Astrocyte (in vitro differentiated cells and primary cell): Measurements from ENCODE around the gene PMS2.

Source experiments
- CTCF ChIP-seq: IDR thresholded peaks from 2 replicates; pipeline ENCODE4 v1.5.1; 2011; ENCODE audit warnings: low read depth, mild to moderate bottlenecking, inconsistent platforms, low read length, moderate library complexity; ENCODE audit not compliant: insufficient read depth
- EZH2 ChIP-seq: IDR thresholded peaks from 2 replicates; pipeline ENCODE4 v1.6.1; 2012; ENCODE audit warnings: mild to moderate bottlenecking, low read length, inconsistent platforms; ENCODE audit not compliant: insufficient read depth

GRCh38 chr7:6012355-6013104 is 3.7 kb upstream of the PMS2 start:
- no peak for TF ChIP-seq CTCF
- no peak for TF ChIP-seq EZH2
